ENCODE measurements around the gene CDH13. TPM values are rescaled to one million over a fixed set of nuclear protein-coding genes. Genes with fewer than 3 reads are reported as not detected.

CDH13 gene
- polyA plus RNA-seq, 3 donors, result 8.6 to 12.8 (median 12.4) TPM

DNA sequence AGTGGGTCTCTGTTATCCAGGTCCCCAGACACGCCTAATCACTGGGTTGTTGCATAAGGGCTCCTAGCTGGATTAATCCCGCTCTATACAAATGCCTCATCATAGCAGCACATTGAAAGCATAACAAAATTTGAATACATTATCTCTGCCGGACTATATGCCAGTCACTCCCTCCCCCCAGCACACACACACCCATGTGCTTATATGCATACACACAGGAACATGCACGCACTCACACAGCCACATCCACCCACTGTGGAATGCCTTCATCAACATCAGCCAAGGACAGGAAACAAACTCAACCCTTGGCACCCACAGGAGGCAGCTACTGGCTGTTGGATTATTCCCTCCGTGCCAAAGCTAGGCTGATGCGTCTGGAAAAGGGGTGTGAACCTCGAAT is 3.5 kb upstream of the CDH13 start:
- DNase-seq (ENCODE audit: extremely low read depth in 1 of 11, low read depth in 9 of 11, low spot score in 4 of 11), result no peak

DNA sequence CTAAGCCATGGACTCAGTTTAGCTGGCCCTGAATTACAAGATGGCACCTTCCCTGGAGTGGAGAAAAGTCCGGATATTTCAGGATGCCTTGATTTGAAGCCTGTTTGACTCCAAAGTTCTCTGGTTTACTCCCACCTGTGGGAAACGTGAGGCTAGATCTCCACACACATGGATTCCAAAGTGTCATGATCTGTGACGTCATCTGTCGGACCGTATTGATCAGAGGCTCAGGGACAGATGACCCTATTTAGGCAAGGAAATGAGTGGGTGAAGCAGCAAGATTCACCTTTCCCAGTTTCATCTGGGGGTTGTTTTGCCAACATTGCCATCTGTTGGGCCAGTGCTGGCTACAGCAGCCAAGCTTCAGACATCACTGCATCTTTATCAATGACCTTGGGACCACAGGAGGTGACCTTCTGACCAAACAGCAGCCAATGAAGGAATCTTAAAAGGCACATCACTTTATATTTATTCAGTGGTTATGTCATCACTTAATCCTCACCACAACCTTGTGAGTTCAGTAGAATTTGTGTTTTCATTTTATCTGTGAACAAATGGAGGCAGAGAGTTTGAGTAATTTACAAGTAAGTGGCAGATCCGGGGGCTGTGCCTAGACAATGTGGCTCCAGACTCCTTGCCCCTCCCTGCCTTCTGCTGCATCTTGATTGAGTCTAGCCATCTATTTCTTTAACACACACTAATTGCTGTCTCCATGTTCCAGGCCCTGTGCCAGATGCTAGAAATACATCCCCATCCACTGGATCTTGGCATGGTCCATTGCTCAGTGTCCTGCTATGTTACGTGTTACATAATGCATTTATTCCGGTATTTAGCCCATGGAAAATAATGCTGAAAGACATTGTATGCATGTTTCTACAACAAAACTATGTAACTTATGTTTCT is 1.5 kb upstream of the CDH13 start:
- DNase-seq (ENCODE audit: extremely low read depth in 1 of 11, low read depth in 9 of 11, low spot score in 4 of 11), result no peak

DNA sequence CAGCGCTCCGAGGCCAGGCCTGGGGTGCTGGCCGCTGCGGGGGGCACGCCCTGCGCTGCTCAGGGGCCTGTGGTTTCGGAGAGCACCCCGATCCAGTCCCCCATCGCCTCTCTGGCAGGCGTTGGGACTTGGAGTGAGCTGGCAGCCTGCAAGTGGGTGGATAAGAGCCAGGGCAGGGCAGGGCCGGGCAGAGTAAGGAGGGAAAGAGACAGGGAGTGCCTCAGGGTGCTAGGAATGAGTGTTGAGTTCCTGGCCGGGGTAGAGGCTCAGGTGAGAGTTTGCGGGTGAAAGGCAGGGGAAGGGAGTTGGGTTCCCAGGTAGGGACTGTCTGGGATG is 1.3 kb downstream of the CDH13 start:
- no peak for DNase-seq (ENCODE audit: extremely low read depth in 1 of 11, low read depth in 9 of 11, low spot score in 4 of 11)

DNA sequence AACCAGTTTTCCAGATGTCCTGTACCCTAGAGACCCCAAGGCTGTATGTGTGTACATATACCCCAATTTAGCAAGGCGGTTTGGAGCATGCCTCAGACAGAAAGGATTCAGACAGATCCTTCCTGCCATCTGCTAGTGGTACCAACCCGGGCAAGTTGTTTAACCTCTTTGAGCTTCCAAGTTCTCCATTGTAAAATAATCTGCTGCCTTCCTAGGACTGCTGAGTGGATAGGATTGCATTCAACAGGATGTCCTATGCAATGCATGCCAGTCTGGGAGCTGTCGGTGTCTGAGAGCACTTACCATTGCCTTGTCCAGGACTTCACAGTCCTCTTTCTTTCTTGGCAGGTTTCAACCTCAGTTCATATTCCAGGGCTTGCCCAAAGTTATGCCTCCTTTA is 1.9 kb downstream of the CDH13 start:
- no peak for DNase-seq (ENCODE audit: extremely low read depth in 1 of 11, low read depth in 9 of 11, low spot score in 4 of 11)

DNA sequence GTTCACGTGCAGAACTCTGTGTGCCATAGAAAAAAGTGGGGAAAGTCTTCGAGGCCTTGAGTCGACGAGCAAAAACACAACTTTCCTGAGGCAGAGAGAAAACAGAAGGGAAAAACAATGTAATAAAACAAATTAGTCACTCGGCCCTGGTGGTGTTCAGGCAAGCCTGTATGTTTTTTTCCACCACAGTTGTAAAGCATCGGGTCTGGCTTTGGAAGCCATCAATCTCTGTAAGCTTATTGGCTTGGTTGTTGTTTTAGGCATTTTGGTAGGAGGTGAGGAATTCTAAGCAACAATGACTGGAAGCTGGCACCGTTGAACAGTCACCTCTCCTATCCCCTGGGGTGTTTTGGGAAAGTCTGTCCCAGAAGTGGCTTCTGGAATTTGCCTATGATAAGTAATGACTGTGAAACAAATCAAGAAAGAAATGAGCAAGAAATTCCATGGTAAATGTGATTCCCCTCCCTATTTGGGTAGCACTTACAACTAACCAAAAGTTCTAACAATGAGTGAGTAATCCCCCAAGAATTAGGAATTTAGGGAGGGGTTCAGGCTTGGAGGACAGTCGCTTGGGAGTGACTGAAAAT is 2.8 kb downstream of the CDH13 start:
- no peak for DNase-seq (ENCODE audit: extremely low read depth in 1 of 11, low read depth in 9 of 11, low spot score in 4 of 11)

DNA sequence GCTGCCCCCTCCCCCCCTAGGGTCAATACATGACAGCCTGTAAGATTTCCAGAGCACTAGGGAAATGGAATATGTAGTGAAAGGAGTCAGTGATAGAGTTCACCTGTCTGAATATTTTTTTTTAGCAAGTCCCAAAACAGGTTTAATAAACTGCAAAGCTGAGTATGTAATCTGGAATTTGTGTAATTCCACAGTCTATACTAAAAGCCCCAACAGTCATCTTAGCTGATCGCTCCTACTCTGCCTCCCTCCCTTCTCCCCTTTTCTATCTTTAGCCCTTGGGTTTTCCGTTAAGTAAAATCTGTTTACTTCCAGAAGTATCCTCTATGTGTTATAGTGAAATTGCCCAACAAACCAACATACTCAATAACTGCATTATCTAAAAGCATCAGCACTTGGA is 3.5 kb downstream of the CDH13 start:
- DNase-seq (ENCODE audit: extremely low read depth in 1 of 11, low read depth in 9 of 11, low spot score in 4 of 11), result no peak

DNA sequence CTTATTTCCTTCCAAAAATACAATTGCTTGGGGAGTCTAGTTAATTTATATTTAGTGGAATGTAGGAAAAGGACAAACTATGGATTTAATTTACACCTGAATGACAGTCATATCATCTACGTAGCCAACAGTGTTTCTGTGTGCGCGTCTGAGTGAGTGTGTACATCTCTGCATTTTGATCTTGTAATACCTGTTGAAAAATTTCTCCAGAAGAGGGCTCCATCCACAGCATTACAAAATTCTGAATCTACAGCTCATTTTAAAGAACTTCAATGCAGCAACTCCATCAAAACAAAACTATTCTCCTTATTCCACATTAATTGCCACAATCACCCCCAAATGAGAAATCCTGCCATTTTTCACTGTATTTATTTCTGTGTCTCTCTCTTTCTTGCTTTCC is 3.9 kb downstream of the CDH13 start:
- DNase-seq (ENCODE audit: extremely low read depth in 1 of 11, low read depth in 9 of 11, low spot score in 4 of 11), result no peak

DNA sequence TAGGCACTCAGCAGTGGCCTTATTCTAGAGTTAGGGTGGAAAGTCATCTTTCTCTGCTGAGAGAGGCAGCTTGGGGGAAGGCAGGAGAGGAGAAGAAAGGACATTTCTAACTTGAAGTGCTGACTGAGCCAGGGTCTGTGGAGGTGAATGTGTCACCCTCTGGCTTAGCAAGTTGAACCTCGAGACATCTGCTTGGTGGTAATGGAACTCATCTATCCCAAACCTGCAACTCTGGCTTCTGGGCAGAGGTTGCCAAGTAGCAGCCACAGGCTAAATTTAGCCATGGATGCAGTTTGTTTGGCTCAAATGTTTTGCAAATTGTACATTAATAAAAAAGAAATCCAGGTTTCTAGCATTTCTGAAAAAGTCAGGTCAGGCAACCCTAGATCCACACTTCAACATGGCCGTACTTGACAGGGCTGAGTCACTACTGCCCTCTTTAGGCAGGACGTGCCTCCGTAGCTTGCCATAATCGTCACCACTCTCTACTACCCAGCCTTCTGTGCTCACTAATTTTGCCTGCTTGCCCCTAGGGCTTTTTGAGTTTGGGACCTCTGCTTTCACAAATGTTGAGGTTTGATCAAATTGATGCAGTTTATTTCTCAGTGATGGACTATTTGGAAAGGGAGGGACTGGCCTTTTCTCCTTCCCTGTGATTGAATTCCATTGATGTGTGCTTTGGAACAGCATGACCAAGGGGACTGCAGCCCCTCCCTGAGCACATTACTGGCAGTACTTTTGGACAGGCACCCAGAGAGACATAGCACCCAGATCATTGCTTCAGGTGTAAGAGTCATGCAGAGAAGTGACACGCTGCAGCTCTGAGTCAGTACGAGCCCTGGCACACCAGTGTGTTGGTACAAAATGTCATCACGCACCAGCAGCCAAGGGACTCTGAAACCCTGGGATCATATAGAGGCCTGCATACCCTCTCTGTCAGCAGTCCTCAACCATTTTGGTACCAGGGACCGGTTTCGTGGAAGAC is 5.2 kb downstream of the CDH13 start:
- DNase-seq (ENCODE audit: extremely low read depth in 1 of 11, low read depth in 9 of 11, low spot score in 4 of 11), result no peak

DNA sequence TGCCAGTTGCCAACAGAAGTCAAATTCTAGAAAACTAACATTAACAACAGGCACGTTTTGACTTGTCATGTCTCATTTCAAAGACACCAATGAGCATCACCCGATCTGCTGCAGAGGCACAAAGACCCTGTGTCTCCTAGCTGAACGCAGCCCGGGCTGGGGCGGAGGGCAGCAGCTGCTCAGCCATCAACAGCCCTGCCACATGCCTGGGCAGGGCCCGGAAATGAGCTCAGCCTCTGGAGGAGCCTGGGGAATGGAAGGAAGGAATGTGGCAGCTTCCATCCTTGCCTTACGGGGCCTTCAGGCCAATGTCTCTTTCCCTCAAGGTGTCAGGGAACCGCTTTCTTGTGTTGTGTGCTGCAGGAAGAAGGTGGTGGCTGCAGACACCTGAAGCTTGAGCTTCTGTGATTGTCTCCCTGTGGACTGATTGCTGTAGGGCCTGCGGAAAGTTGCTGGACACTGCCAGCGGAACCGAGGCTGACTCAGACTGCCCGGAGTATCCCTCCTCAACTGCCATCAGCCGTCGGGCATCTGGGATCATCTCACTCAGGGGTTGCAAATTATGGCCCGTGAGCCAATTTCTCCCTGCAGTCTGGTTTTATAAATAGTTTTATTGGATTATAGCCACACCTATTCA is 7.3 kb downstream of the CDH13 start:
- no peak for DNase-seq (ENCODE audit: extremely low read depth in 1 of 11, low read depth in 9 of 11, low spot score in 4 of 11)

DNA sequence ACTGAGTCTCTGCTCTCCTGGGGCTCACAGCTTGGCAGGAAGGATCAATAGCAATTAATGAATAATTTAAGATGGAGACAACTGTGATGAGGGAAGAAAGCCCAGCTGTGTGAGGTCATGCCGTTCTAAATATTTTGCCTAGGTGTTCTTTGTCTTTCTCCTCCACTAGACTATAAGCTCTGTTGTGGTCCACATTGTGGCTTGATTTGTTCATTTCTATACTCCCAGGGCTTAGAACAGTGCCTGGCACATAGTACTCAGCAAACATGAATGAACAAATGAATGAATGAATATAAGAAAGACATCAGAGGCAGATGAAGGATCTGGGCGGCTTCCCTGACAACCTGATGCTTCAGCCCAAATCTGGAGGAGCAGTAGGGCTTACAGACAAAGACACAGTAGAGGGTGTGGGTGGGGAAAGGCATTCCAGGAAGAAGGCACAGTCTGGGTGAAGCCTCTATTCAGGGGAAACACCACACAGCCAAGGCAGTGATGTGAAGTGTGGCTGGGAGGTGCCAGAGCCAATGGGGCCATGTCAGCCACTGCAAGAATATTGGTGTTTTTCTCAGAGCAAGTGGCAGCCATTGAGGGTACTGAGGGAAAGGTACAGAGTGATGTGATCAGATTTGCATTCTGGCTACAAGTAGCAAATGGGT is 8.3 kb downstream of the CDH13 start:
- no peak for DNase-seq (ENCODE audit: extremely low read depth in 1 of 11, low read depth in 9 of 11, low spot score in 4 of 11)

DNA sequence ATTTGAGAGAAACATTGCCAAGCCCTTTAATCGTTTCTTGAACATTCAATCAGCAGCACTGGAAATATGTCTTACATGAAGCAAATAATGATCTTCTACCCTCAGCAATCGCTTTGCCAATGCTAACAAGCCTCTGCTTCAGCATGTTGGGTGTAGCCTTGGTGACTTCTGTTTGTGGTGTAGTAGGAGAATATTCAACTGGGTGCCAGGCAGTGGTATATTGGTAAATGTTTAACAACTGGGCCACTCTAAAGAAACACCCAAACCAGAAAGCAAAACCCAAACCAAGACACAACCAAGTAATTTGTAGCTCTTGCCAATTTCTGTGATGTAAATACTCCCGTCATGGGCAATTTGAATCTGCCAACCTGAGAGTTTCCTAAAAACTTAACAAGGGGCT is 9.7 kb downstream of the CDH13 start:
- DNase-seq (ENCODE audit: extremely low read depth in 1 of 11, low read depth in 9 of 11, low spot score in 4 of 11), result no peak

DNA sequence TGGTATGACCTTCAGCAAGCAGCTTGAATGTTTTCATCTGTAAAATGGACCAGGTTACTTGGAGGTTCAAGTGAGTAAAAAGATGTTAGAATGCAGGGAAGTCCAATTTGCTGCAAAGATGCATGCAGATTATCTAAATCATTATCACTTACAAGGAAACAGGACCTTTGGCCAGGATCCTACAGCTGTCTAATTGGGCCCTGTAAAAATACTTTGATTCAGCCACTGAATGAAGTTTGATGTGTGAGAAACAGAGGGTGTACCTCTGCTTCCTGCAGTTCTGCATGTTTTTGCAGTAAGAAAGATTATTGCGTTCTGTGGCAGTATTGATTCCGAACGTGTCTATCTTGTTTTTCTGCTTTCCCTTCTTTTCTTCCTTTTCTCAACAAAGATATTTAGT is 10.2 kb downstream of the CDH13 start:
- no peak for DNase-seq (ENCODE audit: extremely low read depth in 1 of 11, low read depth in 9 of 11, low spot score in 4 of 11)

DNA sequence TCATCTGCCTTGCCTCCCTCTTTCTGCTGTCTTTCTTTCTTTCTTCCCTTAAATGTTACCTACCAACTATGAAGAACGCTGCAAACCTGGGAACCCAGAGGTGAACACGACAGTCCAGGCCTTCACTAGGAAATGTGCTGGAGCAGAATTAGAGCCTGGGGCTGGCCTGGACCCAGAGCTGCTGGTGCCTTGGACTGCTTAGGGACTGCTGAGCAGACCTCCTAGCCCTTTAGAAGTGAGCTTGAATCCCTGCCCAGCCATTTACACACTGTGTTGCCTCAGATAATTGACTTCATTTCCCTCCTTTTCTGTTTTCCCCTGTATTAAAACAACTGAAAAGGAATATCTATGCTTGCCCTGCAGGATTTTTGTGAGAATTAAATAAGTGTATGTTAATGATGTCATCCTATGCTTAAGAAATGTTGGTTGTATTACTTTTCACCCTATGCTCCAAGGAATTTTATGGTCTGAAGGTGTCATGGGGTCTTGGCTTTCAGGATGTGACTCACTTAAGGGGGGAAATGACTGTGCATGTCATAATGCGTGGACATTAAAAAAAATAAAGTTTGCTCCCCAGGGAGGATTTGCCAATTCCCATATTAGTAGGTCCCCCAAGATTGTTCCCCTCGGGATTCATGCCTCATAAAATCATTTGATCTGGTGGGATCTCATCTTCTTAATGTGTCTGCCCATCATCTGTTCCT is 11.5 kb downstream of the CDH13 start:
- no peak for DNase-seq (ENCODE audit: extremely low read depth in 1 of 11, low read depth in 9 of 11, low spot score in 4 of 11)

DNA sequence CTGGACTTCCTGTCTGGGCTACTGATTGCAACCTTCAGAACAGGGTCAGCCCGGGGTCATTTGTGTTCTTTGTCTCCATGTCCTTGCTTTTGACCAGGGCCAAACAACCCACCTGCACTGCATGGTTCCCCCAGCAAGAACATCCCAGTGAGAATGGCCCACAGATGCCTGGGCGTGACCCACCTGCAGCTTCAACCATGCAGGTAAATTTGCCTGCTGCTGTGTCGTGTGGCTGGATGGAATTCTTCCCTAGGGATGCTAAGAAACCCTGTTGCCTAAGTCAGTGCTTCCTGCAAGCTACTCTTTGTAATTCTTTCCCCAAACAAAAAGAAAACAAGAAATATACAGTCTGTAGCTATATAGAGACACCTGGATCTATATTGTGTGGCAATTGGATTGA is 12.5 kb downstream of the CDH13 start:
- no peak for DNase-seq (ENCODE audit: extremely low read depth in 1 of 11, low read depth in 9 of 11, low spot score in 4 of 11)

DNA sequence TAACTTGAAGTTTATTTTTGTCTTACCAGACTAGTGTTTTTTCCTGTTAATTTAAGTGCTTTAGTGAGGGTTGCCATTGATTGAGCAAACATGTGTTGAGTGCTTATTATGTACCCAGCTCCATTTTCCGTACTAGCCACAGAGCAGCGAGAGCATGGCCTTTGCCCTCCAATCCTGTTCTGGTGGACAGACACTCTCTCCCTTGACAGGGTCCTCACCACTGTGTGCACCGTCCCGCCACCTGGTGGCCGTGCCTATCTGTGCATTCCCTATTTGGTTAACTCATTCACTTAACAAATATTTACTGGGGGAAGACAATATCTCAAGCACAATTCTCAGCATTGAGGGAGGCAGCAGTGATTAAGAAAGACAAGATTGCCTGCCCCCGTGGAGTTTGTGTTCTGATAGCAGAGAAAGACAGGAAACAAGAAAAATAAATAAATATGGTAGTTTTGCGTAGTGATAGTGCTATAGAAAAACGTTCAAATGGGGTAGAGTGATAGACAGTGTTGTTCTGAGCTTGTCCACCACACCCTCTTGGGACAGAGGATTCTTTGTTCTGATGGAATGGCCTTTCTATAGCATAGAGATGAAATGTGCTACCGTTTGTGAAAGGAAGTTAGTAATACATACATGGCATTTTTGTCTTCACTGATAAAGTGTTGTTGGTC is 13.0 kb downstream of the CDH13 start:
- no peak for DNase-seq (ENCODE audit: extremely low read depth in 1 of 11, low read depth in 9 of 11, low spot score in 4 of 11)

DNA sequence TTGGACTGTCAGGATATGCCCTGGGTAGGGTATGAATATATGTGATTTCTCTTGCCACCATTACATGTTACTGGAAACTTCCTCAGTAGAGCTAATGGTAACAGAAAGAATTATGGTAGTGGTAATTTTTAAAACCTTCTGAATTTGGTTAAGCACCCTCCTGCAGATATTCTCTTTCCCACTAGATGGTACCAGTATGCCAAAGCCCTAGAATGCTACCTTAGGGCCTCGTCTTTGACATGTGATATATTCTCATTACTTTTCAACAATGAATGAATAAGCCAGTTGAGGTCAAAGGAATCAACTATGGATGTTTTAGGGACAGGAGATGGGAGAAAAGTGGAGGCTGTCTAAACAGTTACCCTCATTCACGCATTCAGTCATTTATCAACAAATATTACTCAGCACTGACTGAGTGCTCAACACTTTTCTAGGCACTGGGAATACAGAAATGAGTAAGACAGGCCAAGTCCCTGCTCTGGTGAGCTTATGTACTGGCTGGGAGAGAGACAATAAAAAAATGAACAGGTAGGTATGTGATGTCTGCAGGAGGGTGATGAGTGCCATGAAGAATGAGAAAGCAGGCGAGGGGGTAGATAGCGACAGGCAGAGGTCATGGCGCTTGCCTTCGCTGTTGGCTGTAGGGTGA is 14.7 kb downstream of the CDH13 start:
- DNase-seq (ENCODE audit: extremely low read depth in 1 of 11, low read depth in 9 of 11, low spot score in 4 of 11), result no peak

DNA sequence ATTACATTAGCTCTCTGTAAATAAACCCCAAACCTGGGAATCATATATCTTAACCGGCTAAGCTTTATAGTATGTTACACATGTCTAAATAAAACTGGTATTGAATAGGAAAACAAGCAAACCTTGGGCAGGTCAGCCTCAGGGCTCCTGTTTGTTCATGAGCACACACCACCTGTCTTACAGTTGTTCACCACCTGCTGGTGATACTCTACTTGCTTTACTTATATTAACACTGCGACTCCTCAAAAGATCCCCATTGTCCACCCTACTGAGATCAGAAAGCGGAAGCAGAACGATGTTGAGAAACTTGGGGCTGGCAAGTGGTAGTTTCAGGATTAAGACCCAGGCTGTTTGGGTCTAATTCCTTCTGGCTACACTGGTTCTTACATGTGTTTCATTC is 16.4 kb downstream of the CDH13 start:
- DNase-seq (ENCODE audit: extremely low read depth in 1 of 11, low read depth in 9 of 11, low spot score in 4 of 11), result no peak

Measured in renal cortex interstitium (tissue), 11 donors.